Measurements from ENCODE around the gene SPOPL.
"Not testable (repeated sequence)": the region's sequence is repeated elsewhere in the genome, so short reads cannot be mapped to it uniquely, and the experiment has no call there.

SPOPL gene

DNA sequence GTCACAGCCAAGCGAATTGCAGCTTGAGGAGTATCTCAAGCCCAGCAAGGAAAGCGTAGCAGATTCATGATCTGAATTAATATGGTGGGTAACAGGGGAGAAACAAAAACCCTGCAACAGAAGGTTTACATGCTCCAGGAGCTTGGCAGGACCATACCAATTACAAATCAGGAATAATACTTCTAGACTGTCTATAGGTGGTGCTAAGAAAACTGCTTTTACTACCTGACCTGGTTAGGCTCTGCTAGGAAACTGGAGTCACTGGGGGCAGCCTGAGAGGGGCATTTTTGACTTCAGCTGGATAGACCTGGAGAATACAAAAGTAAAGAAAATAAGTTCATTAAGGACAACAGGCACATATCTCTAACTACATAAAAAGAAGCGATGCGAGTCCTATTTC, 24.6 kb upstream of the SPOPL start:
- in situ Hi-C loops (cut with HindIII; ENCODE audit: low sequenced_read_pairs) = no loop called here

DNA sequence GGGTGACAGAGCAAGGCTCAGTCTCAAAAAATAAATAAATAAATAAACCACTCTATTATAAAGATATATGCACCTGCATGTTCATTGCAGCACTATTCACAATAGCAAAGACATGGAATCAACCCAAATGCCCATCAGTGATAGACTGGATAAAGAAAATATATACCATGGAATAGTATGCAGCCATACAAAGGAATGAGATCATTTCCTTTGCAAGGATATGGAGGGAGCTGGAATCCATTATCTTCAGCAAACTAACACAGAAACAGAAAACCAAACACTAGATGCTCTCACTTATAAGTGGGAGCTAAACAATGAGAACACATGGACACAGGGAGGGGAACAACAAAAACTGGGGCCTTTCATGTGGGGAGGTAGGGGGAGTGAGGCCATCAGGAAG, 18.8 kb upstream of the SPOPL start:
- H3K4me3 ChIP-seq (ENCODE audit: low read depth, low read length); in situ Hi-C loops (cut with HindIII; ENCODE audit: low sequenced_read_pairs): not testable (repeated sequence)

More for the DNA sequence above, 24.6 kb upstream of the SPOPL start:
- no peak for DNase-seq (ENCODE audit: low read depth, low spot score)
- H3K4me3 ChIP-seq (ENCODE audit: low read depth, low read length) = no peak overlapping the region
- TF ChIP-seq, protein P1, sequence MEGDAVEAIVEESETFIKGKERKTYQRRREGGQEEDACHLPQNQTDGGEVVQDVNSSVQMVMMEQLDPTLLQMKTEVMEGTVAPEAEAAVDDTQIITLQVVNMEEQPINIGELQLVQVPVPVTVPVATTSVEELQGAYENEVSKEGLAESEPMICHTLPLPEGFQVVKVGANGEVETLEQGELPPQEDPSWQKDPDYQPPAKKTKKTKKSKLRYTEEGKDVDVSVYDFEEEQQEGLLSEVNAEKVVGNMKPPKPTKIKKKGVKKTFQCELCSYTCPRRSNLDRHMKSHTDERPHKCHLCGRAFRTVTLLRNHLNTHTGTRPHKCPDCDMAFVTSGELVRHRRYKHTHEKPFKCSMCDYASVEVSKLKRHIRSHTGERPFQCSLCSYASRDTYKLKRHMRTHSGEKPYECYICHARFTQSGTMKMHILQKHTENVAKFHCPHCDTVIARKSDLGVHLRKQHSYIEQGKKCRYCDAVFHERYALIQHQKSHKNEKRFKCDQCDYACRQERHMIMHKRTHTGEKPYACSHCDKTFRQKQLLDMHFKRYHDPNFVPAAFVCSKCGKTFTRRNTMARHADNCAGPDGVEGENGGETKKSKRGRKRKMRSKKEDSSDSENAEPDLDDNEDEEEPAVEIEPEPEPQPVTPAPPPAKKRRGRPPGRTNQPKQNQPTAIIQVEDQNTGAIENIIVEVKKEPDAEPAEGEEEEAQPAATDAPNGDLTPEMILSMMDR (IDR thresholded peaks at IDR 0.05; ENCODE audit: low read depth, low read length) = no peak

GRCh38 chr2:138485019-138485418, 16.6 kb upstream of the SPOPL start:
- TF ChIP-seq, protein P1 (IDR thresholded peaks at IDR 0.05; ENCODE audit: low read depth, low read length) = no peak
- in situ Hi-C loops (cut with HindIII; ENCODE audit: low sequenced_read_pairs) = no loop called here
- no peak overlapping the region for H3K4me3 ChIP-seq (ENCODE audit: low read depth, low read length)
- DNase-seq (ENCODE audit: low read depth, low spot score) = no peak

More for the DNA sequence above, 18.8 kb upstream of the SPOPL start:
- DNase-seq (ENCODE audit: low read depth, low spot score) = not testable (repeated sequence)

- in situ Hi-C loops (cut with HindIII; ENCODE audit: low sequenced_read_pairs) = no loop called here
Measured at GRCh38 chr2:138486363-138487198, 15.0 kb upstream of the SPOPL start.

DNA sequence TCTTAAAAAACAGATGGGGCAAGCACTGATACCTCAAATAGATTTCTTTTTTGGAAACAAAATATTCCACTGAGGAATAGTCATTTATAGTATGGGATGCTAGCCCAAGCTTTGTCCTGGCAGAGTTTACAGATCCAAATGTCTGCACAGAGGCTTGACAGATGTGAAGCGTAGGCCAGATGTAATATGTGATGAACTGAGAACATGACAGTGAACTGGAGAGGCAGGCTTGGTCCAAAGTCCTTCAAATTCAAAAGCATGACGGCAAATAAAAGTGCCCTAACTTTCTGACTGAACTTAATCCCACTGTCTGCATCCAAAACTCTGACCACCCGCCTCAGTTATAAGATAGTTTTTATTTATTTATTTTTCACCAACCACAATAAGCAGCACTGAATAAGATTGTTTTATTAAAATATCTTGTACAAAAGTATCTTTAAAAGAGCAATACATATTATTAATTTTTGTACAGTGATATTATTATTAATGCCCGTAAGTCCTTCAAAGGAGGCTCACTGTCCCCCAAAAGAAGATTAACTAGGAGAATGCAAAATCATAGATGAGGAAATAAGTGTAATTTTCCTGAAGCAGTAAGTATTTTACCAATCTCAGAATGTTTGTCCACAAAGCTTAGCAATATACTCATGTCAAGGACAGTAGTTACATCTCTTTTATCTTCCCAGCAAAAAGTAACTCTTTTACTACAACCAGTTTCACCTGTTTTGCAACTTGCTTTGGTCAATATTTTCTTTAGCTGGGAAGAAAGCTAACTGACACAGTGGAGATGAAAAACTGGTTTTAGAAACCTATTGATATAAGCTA, 10.7 kb upstream of the SPOPL start:
- no peak overlapping the region for H3K4me3 ChIP-seq (ENCODE audit: low read depth, low read length)
- no peak for DNase-seq (ENCODE audit: low read depth, low spot score)
- TF ChIP-seq, protein P1 (IDR thresholded peaks at IDR 0.05; ENCODE audit: low read depth, low read length) = no peak
- in situ Hi-C loops (cut with HindIII; ENCODE audit: low sequenced_read_pairs) = no loop called here

More at GRCh38 chr2:138486363-138487198, 15.0 kb upstream of the SPOPL start:
- no peak overlapping the region for H3K4me3 ChIP-seq (ENCODE audit: low read depth, low read length)
- no peak for DNase-seq (ENCODE audit: low read depth, low spot score)
- TF ChIP-seq, protein P1 (IDR thresholded peaks at IDR 0.05; ENCODE audit: low read depth, low read length) = no peak

- in situ Hi-C loops (cut with HindIII; ENCODE audit: low sequenced_read_pairs) = no loop called here
- DNase-seq (ENCODE audit: low read depth, low spot score) = no peak
- TF ChIP-seq, protein P1 (IDR thresholded peaks at IDR 0.05; ENCODE audit: low read depth, low read length) = no peak
- H3K4me3 ChIP-seq (ENCODE audit: low read depth, low read length) = no peak overlapping the region
Measured at GRCh38 chr2:138491495-138491862, 10.1 kb upstream of the SPOPL start.

DNA sequence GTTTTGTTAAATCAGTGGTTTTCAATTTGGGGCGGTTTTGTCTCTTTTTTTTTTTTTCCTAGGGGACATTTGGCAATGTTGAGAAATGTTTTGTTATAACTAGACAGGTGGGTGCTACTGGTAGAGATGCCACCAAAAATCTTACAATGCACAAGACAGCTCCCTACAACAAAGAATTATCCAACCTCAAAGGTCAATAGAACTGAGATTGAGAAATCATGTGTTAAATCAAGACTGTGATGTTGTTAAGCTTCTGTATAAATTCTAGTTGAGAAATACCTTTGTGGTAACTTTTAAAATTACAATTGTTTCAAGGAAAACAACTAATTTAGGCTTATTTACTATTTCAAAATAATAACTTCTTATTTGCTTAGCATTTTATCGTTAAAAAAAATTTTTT, 9.4 kb upstream of the SPOPL start:
- H3K4me3 ChIP-seq (ENCODE audit: low read depth, low read length) = no peak overlapping the region
- TF ChIP-seq, protein P1 (IDR thresholded peaks at IDR 0.05; ENCODE audit: low read depth, low read length) = no peak
- no peak for DNase-seq (ENCODE audit: low read depth, low spot score)
- in situ Hi-C loops (cut with HindIII; ENCODE audit: low sequenced_read_pairs) = no loop called here

Measured in astrocyte of the spinal cord (primary cell).